ENCODE data around the gene TBCE.
"Not testable (repeated sequence)": the region's sequence is repeated elsewhere in the genome, so short reads cannot be mapped to it uniquely, and the experiment has no call there.

Gene TBCE

DNA sequence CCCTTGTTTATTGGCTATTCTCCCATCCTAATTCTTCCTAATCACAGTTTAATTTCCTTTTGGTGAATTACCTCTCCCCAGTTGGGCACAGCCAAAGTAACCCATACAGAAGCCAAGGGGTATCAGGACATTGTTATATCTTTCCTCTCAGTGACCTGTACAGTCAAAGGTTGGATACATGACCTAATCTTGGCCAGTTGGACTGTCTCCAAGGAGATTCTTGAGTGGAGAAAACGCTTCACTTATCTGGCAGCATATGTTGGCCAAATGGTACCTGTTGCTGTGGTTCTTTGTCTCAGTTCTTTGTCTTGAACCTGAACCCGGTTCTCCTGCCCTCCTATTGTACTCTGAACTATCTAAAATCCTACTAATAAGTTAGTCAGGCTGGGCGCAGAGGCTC, 15.3 kb upstream of the TBCE start:
- DNase-seq (ENCODE audit: low read depth), result no peak

DNA sequence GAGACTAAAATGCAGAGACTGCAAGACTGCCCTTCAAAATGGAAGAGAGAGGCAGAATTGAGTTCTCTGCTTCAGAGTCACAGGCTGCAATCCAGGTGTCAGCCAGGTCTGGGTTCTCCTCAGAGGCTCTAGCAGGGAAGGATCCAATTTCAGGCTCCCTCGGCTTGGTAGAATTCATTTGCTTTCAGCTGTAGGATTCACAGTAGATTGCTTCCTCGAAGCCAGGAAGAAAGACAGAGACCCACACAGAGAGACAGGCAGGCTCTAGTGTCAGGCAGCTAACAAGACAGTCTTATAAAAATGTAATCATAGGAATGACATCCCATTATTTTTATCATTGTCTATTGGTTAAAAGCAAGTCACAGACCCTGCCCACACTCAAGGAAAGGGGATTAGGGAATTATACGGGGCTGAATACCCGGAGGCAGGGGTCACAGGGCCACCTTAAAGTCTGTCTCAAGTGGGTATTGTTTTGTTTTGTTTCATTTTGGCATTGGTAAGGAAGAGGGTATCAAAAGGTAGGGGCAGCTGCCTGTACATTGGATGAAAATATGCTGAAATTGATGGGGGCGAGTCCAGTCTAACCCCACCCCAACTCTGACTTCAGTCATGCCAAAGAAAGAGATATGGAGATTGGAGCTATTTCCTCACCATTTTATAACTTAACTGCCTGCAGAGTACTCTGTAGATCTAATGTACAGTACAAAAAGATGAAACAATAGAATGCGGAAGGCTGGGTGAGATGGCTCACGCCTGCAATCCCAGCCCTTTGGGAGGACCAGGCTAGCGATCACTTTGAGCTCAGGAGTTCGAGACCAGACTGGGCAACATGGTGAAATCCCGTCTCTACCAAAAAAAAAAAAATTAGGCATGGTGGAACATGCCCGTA, 9.5 kb upstream of the TBCE start:
- DNase-seq (ENCODE audit: low read depth), result no peak

DNA sequence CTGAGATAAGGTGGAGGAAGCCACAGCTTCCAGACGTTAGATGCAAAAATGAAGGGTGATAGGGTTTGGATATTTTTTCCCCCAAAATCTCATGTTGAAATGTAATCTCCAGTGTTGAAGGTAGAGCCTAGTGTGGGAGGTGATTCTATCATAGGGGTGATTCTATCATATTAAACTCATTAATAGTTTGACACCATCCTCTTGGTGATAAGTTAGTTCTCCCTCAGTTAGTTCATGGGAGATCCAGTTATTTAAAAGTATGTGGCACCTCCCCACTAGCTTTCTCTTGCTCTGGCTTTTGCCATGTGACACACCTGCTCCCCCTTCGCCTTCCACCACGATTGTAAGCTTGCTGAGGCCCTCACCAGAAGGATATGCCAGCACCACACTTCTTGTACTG, 8.3 kb upstream of the TBCE start:
- DNase-seq (ENCODE audit: low read depth), result no peak

DNA sequence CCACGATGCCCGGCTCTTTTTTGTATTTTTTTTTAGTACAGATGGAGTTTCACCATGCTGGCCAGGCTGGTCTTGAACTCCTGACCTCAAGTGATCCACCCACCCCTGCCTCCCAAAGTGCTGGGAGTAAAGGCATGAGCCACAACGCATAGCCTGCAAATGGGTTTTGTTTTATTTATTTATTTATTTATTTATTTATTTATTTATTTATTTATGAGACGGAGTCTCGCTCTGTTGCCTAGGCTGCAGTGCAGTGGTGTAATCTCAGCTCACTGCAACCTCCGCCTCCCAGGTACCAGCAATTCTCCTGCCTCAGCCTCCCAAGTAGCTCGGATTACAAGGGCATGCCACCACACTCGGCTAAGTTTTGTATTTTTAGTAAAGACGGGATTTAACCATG, 3.0 kb upstream of the TBCE start:
- DNase-seq (ENCODE audit: low read depth), result not testable (repeated sequence)

DNA sequence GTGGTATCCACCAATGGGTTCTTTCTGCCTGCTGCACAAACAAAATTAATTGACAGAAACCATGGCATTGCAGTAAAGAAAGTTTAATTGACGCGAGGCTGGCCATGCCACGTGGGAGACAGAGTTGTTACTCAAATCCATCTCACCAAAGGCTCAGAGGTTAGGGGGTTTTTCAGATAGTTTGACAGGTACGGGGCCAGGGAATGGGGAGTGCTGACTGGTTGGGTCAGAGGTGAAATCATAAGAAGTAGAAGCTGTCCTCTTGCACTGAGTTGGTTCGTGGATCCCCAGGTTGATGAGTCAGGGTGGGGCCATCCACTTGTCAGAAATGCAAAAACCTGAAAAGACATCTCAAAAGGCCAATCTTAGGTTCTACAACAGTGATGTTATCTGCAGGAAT, 941 bp upstream of the TBCE start:
- DNase-seq (ENCODE audit: low read depth), result no peak

DNA sequence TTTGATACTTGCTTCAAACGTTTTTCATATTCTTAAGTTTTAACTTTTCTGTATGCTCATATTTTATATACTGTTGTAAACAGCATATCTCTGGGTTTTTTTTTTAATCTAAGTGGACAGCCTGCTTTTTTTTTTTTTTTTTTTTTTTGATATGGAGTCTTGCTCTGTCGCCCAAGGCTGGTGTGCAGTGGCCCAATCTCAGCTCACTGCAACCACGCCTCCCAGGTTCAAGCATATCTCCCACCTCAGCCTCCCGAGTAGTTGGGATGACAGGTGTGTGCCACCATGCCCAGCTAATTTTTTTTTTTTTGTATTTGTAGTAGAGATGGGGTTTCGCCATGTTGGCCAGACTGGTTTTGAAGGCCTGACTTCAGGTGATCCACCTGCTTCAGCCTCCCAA, 1.2 kb downstream of the TBCE start:
- no peak for DNase-seq (ENCODE audit: low read depth)

DNA sequence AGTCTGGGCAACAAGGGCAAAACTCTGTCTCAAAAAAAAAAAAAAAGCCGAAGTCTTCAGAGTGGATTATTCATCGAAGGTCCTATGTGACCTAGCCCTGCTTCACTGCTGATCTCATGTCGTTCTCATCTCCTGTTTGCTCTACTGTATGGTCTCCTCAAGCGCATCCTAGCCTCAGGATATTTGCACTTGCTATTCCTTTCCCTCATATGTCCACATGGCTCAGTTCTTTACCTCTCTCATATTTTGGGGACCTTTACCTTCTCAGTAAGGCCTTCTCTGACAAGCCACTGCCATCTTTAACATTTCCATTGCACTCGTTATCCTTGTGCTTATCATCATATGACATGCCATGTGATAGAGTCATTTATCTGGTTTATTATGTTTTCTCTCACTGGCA, 2.6 kb downstream of the TBCE start:
- no peak for DNase-seq (ENCODE audit: low read depth)

DNA sequence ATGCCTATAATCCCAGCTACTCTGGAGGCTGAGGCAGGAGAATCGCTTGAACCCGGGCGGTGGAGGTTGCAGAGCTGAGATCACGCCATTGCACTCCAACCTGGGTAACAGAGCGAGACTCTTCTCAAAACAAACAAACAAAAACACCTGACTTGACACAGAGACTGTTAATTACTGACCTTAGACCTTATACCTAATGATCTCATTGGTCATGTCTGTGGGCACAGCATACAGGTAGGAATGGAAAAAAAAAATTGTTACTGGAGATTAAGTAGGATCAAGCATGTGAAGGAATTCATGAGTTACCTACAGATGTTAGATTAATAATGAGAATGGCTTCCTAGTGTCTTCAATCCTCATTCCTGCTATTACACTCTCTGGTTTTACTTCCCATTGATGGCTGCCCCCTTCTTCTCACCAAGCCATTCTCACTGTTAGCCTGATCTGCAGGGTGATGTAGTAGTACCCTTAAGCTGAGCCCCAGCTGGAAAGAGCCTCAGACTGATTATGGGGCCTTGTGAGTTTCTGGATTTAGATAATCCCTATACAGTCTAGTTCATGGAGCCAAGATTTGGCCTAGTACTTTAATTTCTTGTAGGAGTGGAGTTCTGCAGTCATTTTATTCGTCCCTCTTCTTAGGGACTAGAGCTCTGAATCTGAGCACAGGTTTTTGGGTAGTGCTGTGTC, 8.8 kb downstream of the TBCE start:
- DNase-seq (ENCODE audit: low read depth), result no peak

DNA sequence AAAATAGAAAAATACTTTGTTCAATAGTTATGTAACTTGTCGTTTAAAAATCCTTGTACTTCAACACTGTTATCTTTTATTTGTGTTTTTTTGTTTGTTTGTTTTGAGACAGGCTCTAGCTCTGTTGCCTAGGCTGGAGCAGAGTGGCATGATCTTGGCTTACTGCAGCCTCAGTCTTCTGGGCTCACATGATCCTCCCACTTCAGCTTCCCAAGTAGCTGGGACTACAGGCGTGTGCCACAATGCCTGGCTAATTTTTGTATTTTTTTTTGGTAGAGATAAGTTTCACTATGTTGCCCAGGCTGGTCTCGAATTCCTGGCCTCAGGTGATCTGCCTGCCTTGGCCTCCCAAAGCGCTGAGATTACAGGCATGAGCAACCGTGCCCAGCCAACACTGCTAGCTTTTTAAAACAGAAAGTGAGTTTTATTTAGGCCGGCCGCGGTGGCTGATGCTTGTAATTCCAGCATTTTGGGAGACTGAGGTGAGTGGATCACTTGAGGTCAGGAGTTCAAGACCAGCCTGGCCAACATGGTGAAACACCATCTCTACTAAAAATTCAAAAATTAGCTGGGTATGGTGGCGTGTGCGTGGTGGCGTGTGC, 11.0 kb downstream of the TBCE start:
- not testable (repeated sequence) for DNase-seq (ENCODE audit: low read depth)

DNA sequence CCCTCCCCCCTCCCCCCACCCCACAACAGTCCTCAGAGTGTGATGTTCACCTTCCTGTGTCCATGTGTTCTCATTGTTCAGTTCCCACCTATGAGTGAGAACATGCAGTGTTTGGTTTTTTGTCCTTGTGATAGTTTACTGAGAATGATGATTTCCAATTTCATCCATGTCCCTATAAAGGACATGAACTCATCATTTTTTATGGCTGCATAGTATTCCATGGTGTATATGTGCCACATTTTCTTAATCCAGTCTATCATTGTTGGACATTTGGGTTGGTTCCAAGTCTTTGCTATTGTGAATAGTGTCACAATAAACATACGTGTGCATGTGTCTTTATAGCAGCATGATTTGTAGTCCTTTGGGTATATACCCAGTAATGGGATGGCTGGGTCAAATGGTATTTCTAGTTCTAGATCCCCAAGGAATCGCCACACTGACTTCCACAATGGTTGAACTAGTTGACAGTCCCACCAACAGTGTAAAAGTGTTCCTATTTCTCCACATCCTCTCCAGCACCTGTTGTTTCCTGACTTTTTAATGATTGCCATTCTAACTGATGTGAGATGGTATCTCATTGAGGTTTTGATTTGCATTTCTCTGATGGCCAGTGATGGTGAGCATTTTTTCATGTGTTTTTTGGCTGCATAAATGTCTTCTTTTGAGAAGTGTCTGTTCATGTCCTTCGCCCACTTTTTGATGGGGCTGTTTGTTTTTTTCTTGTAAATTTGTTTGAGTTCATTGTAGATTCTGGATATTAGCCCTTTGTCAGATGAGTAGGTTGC, 14.9 kb downstream of the TBCE start:
- DNase-seq (ENCODE audit: low read depth), result not testable (repeated sequence)

DNA sequence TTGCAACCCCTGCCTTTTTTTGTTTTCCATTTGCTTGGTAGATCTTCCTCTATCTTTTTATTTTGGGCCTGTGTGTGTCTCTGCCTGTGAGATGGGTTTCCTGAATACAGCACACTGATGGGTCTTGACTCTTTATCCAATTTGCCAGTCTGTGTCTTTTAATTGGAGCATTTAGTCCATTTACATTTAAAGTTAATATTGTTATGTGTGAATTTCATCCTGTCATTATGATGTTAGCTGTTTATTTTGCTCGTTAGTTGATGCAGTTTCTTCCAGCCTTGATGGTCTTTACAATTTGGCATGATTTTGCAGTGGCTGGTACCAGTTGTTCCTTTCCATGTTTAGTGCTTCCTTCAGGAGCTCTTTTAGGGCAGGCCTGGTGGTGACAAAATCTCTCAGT, 18.4 kb downstream of the TBCE start:
- DNase-seq (ENCODE audit: low read depth), result not testable (repeated sequence)

DNA sequence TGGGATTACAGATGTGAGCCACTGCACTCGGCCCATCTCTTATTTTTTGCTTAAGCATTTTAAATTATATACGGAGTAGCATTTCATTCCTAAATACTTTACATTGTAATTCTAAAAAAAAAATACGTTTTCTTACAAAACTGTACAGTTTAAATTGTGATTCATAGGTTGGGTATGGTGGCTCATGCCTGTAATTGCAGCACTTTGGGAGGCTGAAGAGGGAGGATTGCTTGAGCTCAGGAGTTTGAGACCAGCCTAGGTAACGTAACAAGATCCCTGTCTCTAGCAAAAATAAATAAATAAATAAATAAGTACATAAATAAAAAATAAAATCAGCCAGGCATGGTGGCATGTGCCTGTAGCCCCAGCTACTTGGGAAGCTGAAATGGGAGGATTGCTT, 24.6 kb downstream of the TBCE start:
- no peak for DNase-seq (ENCODE audit: low read depth)

DNA sequence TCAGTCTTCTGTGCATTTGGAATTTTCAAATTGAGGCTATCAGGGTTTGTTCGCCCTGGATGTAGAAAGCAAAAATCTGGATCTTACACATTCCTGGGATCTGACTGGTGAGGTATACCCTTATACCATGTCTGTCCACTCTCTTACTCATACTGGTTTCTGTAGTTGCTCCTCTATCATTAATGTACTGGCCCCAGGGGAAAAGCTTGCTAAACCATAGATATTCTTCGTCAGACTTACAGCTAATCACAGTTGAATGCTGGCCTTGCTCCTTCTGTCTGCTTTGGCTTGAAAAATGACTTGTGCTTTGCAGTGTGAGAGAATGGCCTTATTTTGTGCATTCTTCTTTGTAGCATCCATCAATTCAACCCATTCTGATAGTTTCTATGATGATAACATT, 30.5 kb downstream of the TBCE start:
- no peak for DNase-seq (ENCODE audit: low read depth)

DNA sequence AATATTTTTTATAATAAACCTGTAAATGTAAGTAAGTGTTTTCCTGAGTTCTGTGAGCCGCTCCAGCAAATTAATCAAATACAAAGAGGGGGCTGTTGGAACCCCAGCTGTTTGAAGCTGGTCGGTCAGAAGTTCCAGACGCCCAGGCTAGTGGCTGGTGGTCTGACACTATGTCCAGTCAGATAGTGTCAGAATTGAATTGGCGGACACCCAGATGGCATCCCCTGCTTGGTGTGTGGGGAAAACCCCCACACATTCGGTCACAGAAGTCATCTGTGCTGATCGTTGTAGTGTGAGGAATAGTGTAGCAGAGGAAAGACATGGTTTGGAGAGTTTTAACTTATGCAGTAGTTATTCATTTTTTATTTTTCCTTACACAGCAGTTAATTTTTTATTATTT, 32.4 kb downstream of the TBCE start:
- no peak for DNase-seq (ENCODE audit: low read depth)

DNA sequence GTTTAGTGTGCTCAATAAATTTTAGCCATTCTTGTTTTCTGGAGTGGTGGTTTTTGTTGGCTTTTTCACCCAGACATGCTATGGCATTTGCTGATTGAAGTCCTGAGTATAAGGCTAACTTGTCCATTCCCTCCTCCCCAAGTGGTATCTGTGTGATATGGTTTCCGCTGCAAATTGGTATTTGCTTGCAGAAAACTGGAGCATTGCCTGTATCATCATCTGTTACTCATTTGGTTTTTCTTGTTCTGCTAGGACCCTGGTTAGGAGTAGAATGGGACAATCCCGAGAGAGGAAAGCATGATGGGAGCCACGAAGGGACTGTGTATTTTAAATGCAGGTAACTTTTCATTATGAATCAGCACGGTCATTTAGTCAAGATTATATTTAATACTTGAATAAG, 34.0 kb downstream of the TBCE start:
- DNase-seq (ENCODE audit: low read depth), result no peak

DNA sequence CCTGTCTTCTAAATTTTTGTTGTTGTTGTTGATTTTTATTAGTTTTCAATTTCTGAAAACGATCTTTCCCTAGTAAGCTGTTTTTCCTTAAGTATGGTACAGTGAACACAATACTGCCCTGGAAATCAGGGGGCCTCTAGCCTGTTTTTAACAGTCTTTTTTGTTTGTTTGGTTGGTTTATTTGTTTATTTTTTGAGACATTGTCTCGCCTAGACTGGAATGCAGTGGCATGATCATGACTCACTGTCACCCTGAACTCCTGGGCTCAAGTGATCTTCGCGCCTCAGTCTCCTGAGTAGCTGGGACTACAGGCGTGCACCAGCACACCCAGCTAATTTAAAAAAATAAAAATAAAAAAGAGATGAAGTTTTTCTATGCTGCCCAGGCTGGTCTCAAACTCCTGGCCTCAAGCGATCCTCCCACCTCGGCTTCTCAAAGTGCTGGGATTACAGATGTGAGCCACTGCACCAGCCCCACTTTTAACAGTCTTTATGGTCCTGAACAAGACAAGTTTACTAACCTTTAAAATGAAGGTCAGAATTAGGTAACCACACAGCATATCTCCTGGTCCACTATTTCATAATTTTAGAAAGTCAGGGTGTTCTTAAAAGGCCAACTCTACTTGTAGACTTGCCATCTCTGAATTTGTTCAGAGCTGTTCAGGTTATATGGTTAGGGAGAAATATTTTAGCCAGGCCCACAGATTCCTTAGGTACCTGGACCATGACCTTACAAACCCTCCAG, 35.4 kb downstream of the TBCE start:
- DNase-seq (ENCODE audit: low read depth), result no peak

DNA sequence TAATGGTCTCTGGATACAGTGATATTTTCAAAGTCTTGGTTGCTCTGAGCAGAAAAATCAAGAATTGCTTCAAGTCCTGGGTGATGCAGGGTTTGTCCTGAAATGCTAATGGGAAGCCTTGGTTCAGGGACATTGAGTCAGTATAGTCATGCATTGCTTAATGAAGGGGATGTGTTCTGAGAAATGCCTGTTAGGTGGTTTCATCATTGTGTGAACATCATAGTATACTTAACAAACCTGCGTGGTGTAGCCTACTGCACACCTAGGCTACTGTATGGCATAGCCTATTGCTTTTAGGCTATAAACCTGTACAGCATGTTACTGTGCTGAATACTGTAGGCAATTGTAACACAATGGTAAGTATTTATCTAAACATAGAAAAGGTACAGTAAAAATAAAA, 36.4 kb downstream of the TBCE start:
- DNase-seq (ENCODE audit: low read depth), result no peak

DNA sequence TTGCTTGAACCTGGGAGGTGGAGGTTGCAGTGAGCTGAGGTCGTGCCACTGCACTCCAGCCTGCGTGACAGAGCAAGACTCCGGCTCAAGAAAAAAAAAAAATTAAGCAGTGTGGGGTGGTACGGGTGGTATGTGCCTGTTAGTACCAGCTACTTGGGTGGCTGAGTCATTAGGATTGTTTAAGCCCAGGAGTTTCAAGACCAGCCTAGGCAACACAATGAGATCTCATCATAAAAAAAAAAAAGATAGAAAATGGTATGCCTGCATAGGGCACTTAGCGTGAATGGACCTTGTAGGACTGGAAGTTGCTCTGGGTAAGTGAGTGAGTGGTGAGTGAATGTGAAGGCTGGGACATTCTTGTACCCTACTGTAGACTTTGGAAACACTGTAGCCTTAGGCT, 37.0 kb downstream of the TBCE start:
- no peak for DNase-seq (ENCODE audit: low read depth)

DNA sequence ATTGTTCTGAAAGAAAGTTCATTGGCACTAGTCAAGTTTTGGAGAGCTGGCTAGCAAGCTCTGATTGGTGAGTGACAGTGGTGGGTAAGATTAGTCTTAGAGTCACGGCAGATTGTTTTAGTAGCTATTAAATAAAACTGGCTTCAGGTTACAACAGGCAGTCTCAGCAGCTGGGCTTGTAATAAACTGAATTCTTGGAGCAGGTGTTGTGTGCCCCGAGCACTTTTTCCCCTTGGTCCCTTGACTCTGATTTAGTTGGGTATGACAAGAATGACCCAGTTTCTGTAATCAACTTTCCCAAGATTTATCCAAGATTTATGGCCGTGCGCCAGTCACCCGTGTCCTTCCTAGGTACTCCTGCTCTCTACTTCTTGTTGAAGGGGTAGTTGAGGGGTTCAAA, 40.2 kb downstream of the TBCE start:
- DNase-seq (ENCODE audit: low read depth), result no peak

DNA sequence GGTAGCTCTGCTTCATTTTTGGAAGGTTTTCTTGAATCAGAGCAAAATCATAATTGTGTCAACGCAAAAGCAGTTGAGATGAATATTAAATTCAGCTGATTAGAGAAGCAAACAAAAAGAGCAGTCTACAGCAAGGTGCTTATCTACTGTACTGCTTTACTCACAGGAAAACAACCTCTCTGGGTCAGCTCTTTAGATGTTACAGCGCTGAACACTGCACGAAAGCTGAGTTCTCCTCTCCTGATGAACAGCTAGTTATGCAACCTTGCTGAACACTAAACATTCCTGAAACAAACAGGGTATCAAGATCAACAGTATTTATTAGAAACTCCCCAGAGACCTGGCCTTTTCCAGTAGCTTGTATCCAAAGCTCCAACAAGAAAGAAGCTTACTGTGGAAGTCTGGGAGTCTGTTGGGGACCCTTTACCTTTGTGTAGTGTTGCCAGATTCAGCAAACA, 41.3 kb downstream of the TBCE start:
- DNase-seq (ENCODE audit: low read depth), result no peak

DNA sequence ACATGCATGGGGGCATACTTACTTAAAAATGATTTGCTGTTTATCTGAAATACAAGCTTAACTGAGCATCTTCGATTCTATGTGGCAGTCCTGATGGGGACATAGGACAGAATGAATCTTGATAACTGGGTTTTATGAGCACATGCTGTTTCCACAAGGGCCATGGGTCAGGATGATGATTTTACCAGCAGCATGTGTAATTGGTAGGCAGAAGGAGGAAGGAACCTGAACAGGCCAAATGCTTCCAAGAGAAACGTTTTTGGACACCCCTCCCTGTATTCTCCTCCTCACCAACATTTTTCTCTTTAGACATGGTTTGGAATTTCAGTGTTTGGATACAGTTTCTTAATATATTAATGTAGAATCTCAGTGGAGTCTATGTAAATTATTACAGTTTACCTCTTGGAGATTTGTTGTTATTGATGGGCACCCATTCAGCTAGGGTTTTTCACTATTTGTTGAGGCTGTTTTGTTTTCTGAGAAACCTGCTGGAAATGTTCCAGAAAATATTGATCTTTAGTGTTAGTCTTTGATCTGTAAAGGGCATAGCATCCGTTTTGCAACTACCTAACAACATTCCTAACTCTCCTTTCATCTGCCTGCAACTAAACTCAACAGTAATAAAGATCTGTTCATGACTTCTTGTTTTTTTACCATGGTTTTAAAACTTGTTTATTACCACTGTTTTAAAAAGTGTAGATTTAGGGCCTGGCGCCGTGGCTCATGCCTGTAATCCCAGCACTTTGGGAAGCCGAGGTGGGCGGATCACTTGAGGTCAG, 42.0 kb downstream of the TBCE start:
- no peak for DNase-seq (ENCODE audit: low read depth)

Data from T follicular helper cell (primary cell).